GM21723 (cell line): Measurements from ENCODE around the gene SIRPA.

Experiments
- ATAC-seq: cut with Tn5 transposase; IDR thresholded peaks from one replicate; pipeline ENCODE4 v1.9.1; 2021; ENCODE audit warnings: mild to moderate bottlenecking, moderate library complexity; ENCODE audit not compliant: unreplicated experiment

Gene SIRPA

GRCh38 chr20:1894951-1895673 is at the start of gene SIRPA:
TSS of gene SIRPA (plus strand) at chr20:1895407. CDS start at chr20:1895448, 41 bp downstream.
- ATAC-seq = peak; percentile 6

GRCh38 chr20:1845701-1846100 is 49.5 kb upstream of the SIRPA start:
- no peak for ATAC-seq

- no peak for ATAC-seq
These were observed 48.9 kb upstream of the SIRPA start for GRCh38 chr20:1846341-1846740.

GRCh38 chr20:1846876-1847275 is 48.3 kb upstream of the SIRPA start:
- no peak for ATAC-seq

- ATAC-seq = no peak
These were observed 47.4 kb upstream of the SIRPA start for GRCh38 chr20:1847780-1848179.

GRCh38 chr20:1848373-1848772 is 46.8 kb upstream of the SIRPA start:
- ATAC-seq = no peak

GRCh38 chr20:1851396-1851795 is 43.8 kb upstream of the SIRPA start:
- ATAC-seq = no peak

GRCh38 chr20:1853473-1853872 is 41.7 kb upstream of the SIRPA start:
- no peak for ATAC-seq

- ATAC-seq = no peak
These were observed 41.0 kb upstream of the SIRPA start for GRCh38 chr20:1854246-1854645.

- ATAC-seq = no peak
These were observed 40.1 kb upstream of the SIRPA start for GRCh38 chr20:1855109-1855508.

- no peak for ATAC-seq
These were observed 39.5 kb upstream of the SIRPA start for GRCh38 chr20:1855690-1856089.

- no peak for ATAC-seq
These were observed 38.8 kb upstream of the SIRPA start for GRCh38 chr20:1856424-1856823.

- no peak for ATAC-seq
These were observed 37.7 kb upstream of the SIRPA start for GRCh38 chr20:1857466-1857865.

- ATAC-seq = no peak
These were observed 36.3 kb upstream of the SIRPA start for GRCh38 chr20:1858871-1859270.

GRCh38 chr20:1860446-1860845 is 34.8 kb upstream of the SIRPA start:
- no peak for ATAC-seq

GRCh38 chr20:1861347-1861976 is 33.7 kb upstream of the SIRPA start:
- no peak for ATAC-seq

- no peak for ATAC-seq
These were observed 33.1 kb upstream of the SIRPA start for GRCh38 chr20:1861996-1862662.

GRCh38 chr20:1862663-1863053 is 32.5 kb upstream of the SIRPA start:
- no peak for ATAC-seq

- no peak for ATAC-seq
These were observed 31.9 kb upstream of the SIRPA start for GRCh38 chr20:1863296-1863695.

GRCh38 chr20:1866834-1867233 is 28.4 kb upstream of the SIRPA start:
- no peak for ATAC-seq

GRCh38 chr20:1867495-1868260 is 27.5 kb upstream of the SIRPA start:
- no peak for ATAC-seq
